HG03457 (cell line): ENCODE measurements around the gene CNTN4.
"Not testable (repeated sequence)": the region's sequence is repeated elsewhere in the genome, so short reads cannot be mapped to it uniquely, and the experiment has no call there.

Source experiments
- ATAC-seq: cut with Tn5 transposase; IDR thresholded peaks from one replicate; pipeline ENCODE4 v1.9.1; 2021; ENCODE audit warnings: moderate number of reproducible peaks; ENCODE audit not compliant: unreplicated experiment

CNTN4 gene

DNA sequence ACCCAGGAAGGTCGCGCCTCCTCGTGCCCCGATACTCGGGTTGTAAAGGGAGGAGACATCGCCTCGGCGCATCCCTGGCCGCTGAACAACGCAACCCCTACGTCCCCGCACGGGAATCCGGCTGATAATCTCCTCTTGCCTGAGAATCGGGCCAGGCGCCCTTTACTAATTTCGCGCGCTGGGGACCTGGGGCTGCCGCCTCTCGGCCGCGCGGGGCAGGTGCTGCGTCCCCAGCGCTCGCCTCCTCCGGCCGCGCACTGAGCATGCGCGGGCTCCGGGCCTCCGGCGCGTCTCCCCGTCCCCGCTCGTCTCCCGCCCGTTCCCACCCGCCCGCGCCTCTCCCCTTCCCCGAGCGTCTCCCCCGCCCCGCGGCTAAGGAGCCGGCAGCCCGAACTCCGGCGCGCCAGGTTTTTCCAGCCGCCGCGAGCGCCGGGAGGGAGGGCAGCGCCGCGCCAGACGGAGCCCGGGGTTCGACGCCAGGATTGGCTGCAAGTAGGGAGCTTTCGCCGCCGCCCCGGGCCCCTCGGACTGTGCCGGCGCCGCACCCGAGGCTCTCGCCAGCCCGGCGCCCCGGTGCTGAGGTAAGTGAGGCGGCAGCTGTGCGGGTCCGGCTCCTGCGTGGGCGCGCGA lies at the start of gene CNTN4:
Gene CNTN4, plus strand, starts transcription at position 469 of the 630 bp plus-strand sequence.
- no peak for ATAC-seq

- no peak for ATAC-seq
Measured at GRCh38 chr3:2061360-2061759, 37.3 kb upstream of the CNTN4 start.

- ATAC-seq, result no peak
Measured at GRCh38 chr3:2071531-2071930, 27.1 kb upstream of the CNTN4 start.

DNA sequence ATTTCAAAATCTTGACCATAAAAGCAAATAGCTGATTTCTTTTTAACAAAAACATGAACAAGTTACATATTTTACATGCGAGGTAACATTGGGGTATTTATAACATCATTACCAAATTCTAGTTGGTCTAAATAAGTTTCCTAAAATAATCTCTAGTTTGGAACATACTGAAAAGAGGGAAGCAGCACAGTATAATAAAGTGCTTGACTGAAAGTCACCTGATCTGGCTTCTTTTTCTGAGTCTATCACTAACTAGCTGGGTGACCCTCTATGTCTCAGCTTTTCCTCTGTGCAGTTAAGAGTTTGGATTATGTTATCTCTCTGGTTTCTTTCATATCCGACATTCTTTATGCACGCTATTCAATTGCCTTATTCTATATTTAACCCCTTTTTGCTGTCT lies 19.8 kb upstream of the CNTN4 start:
- no peak for ATAC-seq

DNA sequence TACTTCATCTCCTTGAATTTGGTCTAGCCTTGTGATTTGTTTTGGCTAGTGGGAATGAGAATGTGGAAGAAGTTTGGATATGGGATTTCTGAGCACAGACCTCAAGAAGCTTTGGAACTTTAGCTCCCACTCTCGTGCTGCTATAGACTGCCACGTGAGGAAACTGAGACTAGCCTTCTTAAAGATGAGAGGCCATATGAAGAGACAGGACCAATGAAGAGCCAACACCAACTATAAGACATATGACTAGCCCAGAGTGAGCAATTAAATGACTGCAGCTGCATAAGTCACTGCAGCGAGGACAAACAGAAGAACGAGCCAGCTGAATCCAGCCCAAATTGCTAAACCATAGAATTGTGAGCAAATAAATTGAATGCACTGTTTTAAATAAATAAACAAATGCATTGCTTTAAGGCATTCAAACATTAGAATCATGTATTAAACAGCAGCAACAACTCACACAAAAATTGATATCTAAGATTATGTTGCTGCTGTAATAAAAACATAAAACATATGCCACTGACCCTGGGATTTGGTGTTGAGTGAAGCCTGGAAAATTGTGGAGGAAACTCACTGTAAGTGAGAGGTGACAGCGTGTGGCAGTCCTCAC lies 15.7 kb upstream of the CNTN4 start:
- no peak for ATAC-seq

DNA sequence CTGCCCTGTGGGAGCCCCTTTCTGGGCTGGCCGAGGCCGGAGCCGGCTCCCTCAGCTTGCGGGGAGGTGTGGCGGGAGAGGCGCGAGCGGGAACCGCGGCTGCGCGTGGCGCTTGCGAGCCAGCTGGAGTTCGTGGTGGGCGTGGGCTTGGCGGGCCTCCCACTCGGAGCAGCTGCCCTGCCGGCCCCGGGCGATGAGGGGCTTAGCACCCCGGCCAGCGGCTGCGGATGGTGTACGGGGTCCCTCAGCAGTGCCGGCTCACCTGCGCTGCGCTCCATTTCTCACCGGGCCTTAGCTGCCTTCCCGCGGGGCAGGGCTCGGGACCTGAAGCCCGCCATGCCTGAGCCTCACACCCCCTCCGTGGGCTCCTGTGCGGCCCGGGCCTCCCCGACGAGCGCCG lies 15.1 kb upstream of the CNTN4 start:
- not testable (repeated sequence) for ATAC-seq

DNA sequence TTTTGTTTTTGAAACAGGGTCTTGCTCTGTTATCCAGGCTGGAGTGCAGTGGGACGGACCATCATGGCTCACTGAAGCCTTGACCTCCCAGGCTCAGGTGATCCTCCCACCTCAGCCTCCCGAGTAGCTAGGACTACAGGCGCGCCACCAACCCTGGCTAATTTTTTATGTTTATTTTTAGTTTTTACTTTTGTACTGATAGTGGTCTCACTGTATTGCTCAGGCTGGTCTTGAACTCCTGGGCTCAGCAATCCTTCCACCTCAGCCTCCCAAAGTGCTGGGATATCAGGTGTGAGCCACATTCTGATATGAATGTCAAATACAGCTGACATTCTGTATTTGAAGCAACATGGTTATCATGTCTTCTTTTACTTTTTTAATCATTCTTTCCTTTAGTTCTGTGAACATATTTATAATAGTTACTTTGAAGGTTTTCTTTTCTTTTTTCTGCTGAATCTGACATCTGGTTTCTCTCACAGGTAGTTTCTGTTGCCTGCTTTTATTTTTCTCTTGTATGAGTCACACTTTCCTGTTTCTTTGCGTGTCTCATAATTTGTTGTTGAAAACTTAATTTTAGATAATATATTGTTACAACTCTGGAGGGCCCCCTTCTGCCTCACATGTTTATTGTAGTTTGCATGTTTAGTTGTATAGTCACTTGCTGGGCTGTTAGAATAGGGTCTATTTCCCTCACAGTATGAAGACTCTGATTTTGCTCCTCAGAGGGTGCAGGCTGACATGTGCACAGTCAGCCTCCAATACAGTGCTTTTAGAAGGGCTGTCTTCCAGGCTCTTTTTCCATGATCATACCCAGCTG lies 8.4 kb upstream of the CNTN4 start:
- ATAC-seq, result no peak

GRCh38 chr3:2092758-2093157 lies 5.9 kb upstream of the CNTN4 start:
- no peak for ATAC-seq

GRCh38 chr3:2094941-2095340 lies 3.7 kb upstream of the CNTN4 start:
- ATAC-seq, result no peak

- ATAC-seq, result no peak
Measured at GRCh38 chr3:2096216-2096615, 2.5 kb upstream of the CNTN4 start.

DNA sequence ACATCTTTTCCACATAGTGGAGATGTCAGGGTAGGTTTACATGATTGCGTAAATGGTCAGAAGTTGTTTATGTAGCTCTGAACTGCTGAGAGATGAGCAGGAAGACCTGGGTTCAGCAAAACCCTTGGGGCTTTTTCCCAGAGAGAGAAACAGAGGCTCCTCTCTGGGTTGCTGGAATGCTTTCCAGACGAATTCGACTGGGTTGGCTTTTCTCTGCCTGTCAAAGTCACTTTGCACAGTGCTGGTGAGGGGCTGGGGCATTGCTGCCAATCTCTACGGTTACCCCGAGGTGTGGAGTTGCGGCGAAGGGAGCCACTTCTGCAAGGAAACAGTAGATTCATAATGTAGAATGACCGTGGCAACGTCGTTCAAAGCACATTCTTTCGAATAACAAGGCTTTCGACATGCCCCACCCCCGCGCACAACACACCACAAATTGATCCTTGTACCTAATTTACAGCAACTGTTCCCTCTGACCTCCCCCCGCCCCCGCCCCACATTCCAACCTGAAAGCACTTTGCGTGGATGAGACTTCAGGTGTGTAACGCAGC lies 950 bp upstream of the CNTN4 start:
- no peak for ATAC-seq

DNA sequence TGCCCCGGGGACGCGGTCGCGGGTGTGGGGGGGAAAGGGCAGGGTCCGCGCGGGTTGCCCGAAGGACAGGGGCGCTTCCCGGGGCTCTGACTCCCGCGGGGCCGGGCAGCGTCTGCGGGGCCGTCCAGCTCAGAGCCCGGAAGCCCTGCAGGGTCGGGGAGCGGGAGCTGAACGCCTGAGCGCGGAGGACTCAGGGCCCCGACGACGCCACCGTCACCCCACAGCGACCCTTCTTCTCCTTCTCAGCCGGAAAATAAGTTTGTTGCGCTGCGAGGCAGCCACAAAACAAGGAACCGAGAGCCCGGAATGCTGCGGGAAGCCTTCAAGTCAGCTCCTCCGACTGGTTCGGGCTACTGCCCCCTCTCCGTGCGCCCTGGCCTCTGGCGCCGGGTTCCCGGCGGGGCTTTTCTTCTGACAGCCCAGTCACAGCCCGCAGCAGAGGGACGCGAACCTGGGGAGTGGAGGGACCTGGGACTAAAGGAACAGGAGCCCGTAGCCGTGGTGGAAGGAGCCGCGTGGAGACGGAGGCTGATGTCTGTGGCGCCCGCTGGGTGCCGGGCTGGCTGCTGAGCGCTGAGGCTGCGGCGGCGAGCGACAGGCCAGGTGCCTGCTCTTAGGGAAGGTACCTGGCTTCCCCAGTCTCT lies 484 bp downstream of the CNTN4 start:
- no peak for ATAC-seq

GRCh38 chr3:2099779-2100191 lies 1.1 kb downstream of the CNTN4 start:
- no peak for ATAC-seq

GRCh38 chr3:2106438-2106837 lies 7.8 kb downstream of the CNTN4 start:
- no peak for ATAC-seq

DNA sequence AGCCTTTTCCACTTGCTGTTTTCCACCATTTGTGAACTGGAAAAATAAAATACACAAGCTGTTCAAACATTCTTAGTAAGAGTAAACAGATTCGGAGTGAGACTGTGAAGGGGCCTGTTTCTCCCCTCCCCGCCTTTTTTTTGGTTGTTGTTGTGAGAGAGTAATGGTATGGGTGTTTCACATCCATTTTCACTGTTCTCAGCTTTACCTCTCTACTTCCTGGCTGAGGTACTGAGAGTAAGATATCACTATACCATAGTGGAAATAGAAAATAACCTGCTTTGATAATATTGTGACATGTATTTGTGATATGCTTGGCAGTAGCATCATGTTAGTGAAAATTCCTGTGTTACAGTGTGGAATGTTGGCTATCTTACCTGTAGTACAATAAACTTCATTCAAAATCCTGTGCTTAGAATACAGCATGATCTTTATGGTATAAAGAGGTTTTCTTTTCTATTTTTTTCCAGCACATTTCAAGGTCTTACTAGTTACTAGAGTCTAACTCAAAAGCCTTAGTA lies 12.0 kb downstream of the CNTN4 start:
- ATAC-seq, result no peak

- ATAC-seq, result no peak
Measured at GRCh38 chr3:2114617-2115275, 16.1 kb downstream of the CNTN4 start.

- no peak for ATAC-seq
Measured at GRCh38 chr3:2130726-2131125, 32.1 kb downstream of the CNTN4 start.

DNA sequence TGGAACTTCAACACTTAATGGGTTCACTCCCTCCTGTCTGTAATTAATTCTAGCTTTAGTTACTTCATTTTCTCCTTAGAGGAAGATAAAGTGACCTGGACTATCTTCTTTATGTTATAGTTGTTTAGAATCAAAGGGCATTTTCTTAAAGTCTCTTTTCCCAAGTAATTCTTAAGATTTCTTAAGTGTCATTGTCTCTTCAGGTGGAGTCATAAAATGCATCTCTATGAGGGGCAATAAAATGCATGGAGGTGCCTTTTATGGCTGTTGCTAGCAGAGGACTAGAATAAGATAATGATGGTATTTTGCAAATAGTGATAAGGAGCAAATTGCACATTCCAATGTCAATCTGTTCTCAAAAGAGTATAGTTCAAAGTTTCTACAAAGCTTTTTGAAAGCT lies 34.5 kb downstream of the CNTN4 start:
- no peak for ATAC-seq

GRCh38 chr3:2137651-2138050 lies 39.0 kb downstream of the CNTN4 start:
- ATAC-seq, result no peak

- no peak for ATAC-seq
Measured at GRCh38 chr3:2141482-2141881, 42.8 kb downstream of the CNTN4 start.
